22Rv1 (cell line): ENCODE data around the gene RBM42.
A peak's percentile ranks its signal among the peaks of the same experiment; 100 is the strongest.
"Not testable (repeated sequence)": the region's sequence is repeated elsewhere in the genome, so short reads cannot be mapped to it uniquely, and the experiment has no call there.

Experiments
- H3K27ac ChIP-seq: fragments of 450-650 bp; 2 replicates; pipeline ENCODE4 v1.5.1; 2017
- CTCF ChIP-seq: fragments of 450-650 bp; IDR thresholded peaks from 2 replicates; pipeline ENCODE4 v1.5.1; 2017; ENCODE audit warnings: mild to moderate bottlenecking
- ZFX ChIP-seq: fragments of 450-650 bp; IDR thresholded peaks from 2 replicates; pipeline ENCODE4 v1.6.1; 2017; ENCODE audit warnings: antibody characterized with exemption, borderline replicate concordance

Gene RBM42, protein sequence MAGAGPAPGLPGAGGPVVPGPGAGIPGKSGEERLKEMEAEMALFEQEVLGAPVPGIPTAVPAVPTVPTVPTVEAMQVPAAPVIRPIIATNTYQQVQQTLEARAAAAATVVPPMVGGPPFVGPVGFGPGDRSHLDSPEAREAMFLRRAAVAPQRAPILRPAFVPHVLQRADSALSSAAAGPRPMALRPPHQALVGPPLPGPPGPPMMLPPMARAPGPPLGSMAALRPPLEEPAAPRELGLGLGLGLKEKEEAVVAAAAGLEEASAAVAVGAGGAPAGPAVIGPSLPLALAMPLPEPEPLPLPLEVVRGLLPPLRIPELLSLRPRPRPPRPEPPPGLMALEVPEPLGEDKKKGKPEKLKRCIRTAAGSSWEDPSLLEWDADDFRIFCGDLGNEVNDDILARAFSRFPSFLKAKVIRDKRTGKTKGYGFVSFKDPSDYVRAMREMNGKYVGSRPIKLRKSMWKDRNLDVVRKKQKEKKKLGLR

DNA sequence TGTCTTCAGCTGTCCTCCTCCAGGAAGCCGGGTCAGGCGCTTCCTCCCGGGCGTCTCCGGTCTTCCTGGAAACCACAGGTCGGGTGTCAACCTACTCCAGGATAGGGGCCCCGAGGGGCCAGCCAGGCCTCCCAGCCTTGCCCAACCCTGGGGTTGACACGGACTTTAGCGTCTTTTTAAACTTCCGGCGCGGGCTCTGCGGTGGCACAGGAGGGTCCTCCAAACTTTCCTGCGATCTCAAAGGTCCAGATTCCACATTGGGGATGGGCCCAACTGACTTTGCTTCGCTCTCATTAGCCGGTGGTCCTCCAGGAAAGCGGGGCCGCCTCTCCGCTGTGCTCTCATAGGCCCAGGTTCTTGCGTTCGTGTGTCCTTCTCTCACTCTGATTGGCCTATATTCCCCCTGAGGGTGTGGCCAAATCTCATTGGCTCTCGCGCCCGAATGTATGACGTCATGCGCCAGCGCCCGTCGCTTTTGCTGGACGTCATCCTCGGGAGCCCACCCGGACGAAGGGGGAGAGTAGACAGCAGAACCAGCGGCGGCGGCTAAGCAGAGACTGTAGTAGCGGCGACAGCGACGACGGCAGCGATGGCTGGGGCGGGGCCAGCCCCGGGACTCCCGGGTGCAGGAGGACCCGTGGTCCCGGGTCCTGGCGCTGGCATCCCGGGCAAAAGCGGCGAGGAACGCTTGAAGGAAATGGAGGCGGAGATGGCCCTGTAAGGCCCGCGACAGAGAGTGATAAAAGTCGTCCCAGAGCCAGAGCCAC is at the start of gene RBM42:
RBM42 (plus strand) TSS at position 472 of the 767 bp plus-strand sequence; CDS start at position 590, 118 bp downstream.
- peak within 1 kb of the TSS; percentile 85 for H3K27ac ChIP-seq
- TF ChIP-seq ZFX: no peak
- TF ChIP-seq CTCF: no peak

DNA sequence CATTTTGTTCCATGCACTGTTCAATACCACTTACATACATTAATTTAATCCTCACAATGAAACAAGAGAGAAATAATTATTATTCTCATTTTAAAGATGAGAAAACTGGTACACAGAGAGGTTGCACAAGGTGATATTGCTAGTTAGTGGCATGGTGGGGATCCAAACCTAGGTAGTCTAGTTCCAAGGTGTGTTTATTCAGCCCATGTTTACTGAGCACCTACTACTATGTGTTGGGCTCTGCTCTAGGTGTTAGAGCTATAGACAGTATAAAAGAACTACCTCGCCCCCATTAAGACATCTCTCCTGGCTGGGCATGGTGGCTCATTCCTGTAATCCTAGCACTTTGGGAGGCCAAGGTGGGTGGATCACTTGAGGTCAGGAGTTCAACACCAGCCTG is 46.1 kb upstream of the RBM42 start:
- TF ChIP-seq ZFX: no peak
- no peak for TF ChIP-seq CTCF
- no peak overlapping the region for H3K27ac ChIP-seq

- no peak for TF ChIP-seq ZFX
- TF ChIP-seq CTCF: no peak
- H3K27ac ChIP-seq: no peak within 1 kb of the TSS
These were observed 43.0 kb upstream of the RBM42 start, which contains the start of gene PMIS2 for GRCh38 chr19:35585848-35586247. Gene PMIS2 (plus strand): TSS chr19:35586173. CDS start chr19:35586260, 87 bp downstream.

- TF ChIP-seq ZFX (no peak), CTCF (no peak)
- no peak overlapping the region for H3K27ac ChIP-seq
These were observed 41.5 kb upstream of the RBM42 start for GRCh38 chr19:35587321-35587720.

DNA sequence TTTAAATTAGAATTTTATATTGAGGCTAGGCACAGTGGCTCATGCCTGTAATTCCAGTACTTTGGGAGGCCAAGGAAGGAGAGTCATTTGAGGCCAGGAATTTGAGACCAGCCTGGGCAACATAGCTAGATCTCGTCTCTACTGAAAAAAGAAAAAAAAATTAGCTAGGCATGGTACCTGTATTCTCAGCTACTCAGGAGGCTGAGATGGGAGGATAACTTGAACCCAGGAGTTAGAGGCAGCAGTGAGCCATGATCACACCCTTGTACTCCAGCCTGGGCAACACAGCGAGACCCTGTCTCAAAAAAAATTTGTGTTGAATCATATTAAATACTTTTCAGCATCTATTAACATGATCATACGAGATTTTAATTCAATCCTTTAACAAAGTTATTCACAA is 38.0 kb upstream of the RBM42 start:
- TF ChIP-seq CTCF (no peak), ZFX (no peak)
- H3K27ac ChIP-seq: no peak overlapping the region

DNA sequence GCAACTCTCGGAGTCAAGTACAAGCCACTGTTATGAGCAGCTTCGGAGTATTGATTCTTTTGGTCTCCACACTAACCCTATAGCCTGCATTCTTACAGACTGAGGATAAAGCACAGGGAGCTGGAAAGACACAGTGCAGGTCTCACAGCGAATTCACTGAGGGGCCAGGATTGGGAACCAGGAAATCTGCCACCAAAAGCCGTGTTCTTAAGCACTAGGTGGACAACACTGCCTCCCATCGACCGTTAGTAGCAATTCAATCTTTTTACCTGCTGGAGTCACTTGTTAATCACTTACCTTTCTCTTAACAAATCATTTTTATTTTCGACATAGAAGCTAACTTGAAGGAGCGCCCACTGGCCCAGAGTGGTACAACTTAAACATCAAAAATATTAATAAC is 36.6 kb upstream of the RBM42 start:
- no peak overlapping the region for H3K27ac ChIP-seq
- peak; percentile 61 for TF ChIP-seq CTCF
- TF ChIP-seq ZFX: no peak

GRCh38 chr19:35595026-35595425 is 33.8 kb upstream of the RBM42 start:
- H3K27ac ChIP-seq: not testable (repeated sequence)
